ENCODE measurements around the gene WDFY4. TPM values are rescaled to one million over a fixed set of nuclear protein-coding genes. Genes with fewer than 3 reads are reported as not detected.
A peak's percentile ranks its signal among the peaks of the same experiment; 100 is the strongest.

WDFY4 gene
- total RNA-seq, 1 experiment from 2014 or later: 144 TPM

- Histone ChIP-seq H3K36me3 (ENCODE audit: insufficient read depth, low read length) (peaks cover 57% of the 10 kb centered on the region; the same call in 1 of the 2 replicates), H3K4me1 (ENCODE audit: low read length) (no peaks in the 10 kb centered on the region), H4K20me1 (ENCODE audit: insufficient read depth, low read depth, low read length) (no peaks in the 10 kb centered on the region), H3K79me2 (ENCODE audit: low read length) (no peaks in the 10 kb centered on the region), H3K4me3 (ENCODE audit: low read length) (no peak overlapping the region), H3K27ac (ENCODE audit: low read length) (no peak overlapping the region), H3K4me2 (ENCODE audit: low read depth, low read length, poor library complexity, severe bottlenecking) (no peak overlapping the region), H3K9me2 (replicated peaks; ENCODE audit: insufficient read depth, low read length) (no peaks in the 10 kb centered on the region), H3K9ac (ENCODE audit: low read length) (no peak overlapping the region), H3K9me3 (ENCODE audit: low read length) (no peaks in the 10 kb centered on the region), H3K27me3 (ENCODE audit: low read length) (no peaks in the 10 kb centered on the region), H2AFZ (ENCODE audit: low read length) (no peak overlapping the region)
- no peak for DNase-seq
Measured at GRCh38 chr10:48839809-48840679, 155.4 kb downstream of the WDFY4 start.

DNA sequence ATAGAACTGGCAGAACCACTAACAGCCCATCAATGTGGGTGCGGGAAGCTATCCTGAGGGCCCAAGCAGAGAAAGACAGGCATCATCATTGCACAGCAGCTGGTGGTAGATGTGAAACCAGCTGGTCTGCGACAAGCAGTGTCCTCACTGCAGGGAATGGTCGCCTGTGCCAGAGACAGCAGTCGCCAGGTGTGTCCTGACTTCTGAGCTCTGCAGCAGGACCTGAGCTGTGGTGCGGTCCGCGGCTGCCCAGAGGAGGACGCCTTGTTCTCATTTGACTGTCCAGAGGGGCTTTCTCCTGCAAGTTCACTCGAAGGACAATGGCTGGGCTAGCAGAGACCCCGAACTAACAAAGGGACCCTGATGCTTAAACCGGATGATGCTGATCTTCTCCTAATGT is 157.6 kb downstream of the WDFY4 start:
- H3K9me2 ChIP-seq (replicated peaks; ENCODE audit: insufficient read depth, low read length): no peaks in the 10 kb centered on the region
- DNase-seq: no peak
- no peaks in the 10 kb centered on the region for H3K79me2 ChIP-seq (ENCODE audit: low read length)
- H4K20me1 ChIP-seq (ENCODE audit: insufficient read depth, low read depth, low read length): no peaks in the 10 kb centered on the region
- no peak overlapping the region for H3K27ac ChIP-seq (ENCODE audit: low read length)
- H3K36me3 ChIP-seq (ENCODE audit: insufficient read depth, low read length): peaks cover 55% of the 10 kb centered on the region; the same call in 1 of the 2 replicates
- H3K4me3 ChIP-seq (ENCODE audit: low read length): no peak overlapping the region
- no peak overlapping the region for H3K4me2 ChIP-seq (ENCODE audit: low read depth, low read length, poor library complexity, severe bottlenecking)
- no peaks in the 10 kb centered on the region for H3K4me1 ChIP-seq (ENCODE audit: low read length)
- H3K9me3 ChIP-seq (ENCODE audit: low read length): no peaks in the 10 kb centered on the region
- no peak overlapping the region for H2AFZ ChIP-seq (ENCODE audit: low read length)
- no peak overlapping the region for H3K9ac ChIP-seq (ENCODE audit: low read length)
- H3K27me3 ChIP-seq (ENCODE audit: low read length): no peaks in the 10 kb centered on the region

GRCh38 chr10:48843198-48843597 is 158.5 kb downstream of the WDFY4 start:
- H3K36me3 ChIP-seq (ENCODE audit: insufficient read depth, low read length): peaks cover 60% of the 10 kb centered on the region; the same call in 1 of the 2 replicates
- H3K4me1 ChIP-seq (ENCODE audit: low read length): no peaks in the 10 kb centered on the region
- H3K27me3 ChIP-seq (ENCODE audit: low read length): no peaks in the 10 kb centered on the region
- no peak overlapping the region for H3K4me3 ChIP-seq (ENCODE audit: low read length)
- H4K20me1 ChIP-seq (ENCODE audit: insufficient read depth, low read depth, low read length): no peaks in the 10 kb centered on the region
- no peaks in the 10 kb centered on the region for H3K79me2 ChIP-seq (ENCODE audit: low read length)
- no peak overlapping the region for H3K4me2 ChIP-seq (ENCODE audit: low read depth, low read length, poor library complexity, severe bottlenecking)
- no peaks in the 10 kb centered on the region for H3K9me3 ChIP-seq (ENCODE audit: low read length)
- no peak overlapping the region for H2AFZ ChIP-seq (ENCODE audit: low read length)
- no peaks in the 10 kb centered on the region for H3K9me2 ChIP-seq (replicated peaks; ENCODE audit: insufficient read depth, low read length)
- no peak overlapping the region for H3K27ac ChIP-seq (ENCODE audit: low read length)
- DNase-seq: no peak
- H3K9ac ChIP-seq (ENCODE audit: low read length): no peak overlapping the region

DNA sequence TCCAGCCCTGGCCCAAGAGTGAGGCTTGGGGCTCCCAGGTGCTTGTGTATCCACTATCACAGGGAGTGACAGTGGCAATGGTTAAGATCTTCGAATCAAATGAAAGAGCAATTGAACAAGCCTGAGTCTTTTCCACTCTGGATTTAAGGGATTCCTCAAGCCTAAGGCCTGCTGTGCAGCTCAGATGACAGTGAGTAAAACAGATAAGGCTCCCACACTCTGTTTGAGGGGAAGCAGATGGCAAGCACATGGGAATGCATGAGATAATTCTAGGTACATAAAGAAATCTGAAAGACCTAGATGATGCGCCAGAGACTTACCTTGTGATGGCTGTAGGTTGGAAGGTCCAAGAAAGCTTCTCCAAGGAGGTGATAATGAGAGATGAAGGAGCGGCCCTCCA is 159.9 kb downstream of the WDFY4 start:
- H2AFZ ChIP-seq (ENCODE audit: low read length): no peak overlapping the region
- no peak for DNase-seq
- H3K4me3 ChIP-seq (ENCODE audit: low read length): no peak overlapping the region
- H3K9ac ChIP-seq (ENCODE audit: low read length): no peak overlapping the region
- no peaks in the 10 kb centered on the region for H3K27me3 ChIP-seq (ENCODE audit: low read length)
- no peak overlapping the region for H3K4me2 ChIP-seq (ENCODE audit: low read depth, low read length, poor library complexity, severe bottlenecking)
- no peaks in the 10 kb centered on the region for H3K9me3 ChIP-seq (ENCODE audit: low read length)
- no peaks in the 10 kb centered on the region for H3K79me2 ChIP-seq (ENCODE audit: low read length)
- H3K4me1 ChIP-seq (ENCODE audit: low read length): no peaks in the 10 kb centered on the region
- H3K36me3 ChIP-seq (ENCODE audit: insufficient read depth, low read length): peaks cover 51% of the 10 kb centered on the region; the same call in 1 of the 2 replicates
- H3K27ac ChIP-seq (ENCODE audit: low read length): no peak overlapping the region
- no peaks in the 10 kb centered on the region for H3K9me2 ChIP-seq (replicated peaks; ENCODE audit: insufficient read depth, low read length)
- H4K20me1 ChIP-seq (ENCODE audit: insufficient read depth, low read depth, low read length): no peaks in the 10 kb centered on the region

DNA sequence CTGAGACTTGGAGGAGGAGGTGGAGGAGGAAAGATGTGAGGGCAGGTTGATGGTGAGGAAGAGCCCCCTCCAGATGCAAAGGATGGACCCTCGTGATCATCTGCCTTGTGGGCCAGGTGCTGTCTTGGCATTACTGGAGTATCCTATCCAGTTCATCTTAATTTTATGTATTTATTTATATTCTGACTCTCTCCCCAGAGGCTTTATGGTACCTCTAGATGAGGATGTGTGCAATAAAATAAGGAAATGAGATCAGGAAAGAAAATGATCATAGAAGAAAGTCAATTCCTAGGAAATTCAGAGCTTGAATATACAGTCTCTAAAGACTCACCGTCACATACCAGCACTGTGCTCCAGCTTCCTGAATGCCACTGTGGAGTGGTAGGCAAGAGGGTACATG is 160.8 kb downstream of the WDFY4 start:
- H3K9me3 ChIP-seq (ENCODE audit: low read length): no peaks in the 10 kb centered on the region
- H3K4me2 ChIP-seq (ENCODE audit: low read depth, low read length, poor library complexity, severe bottlenecking): no peak overlapping the region
- no peaks in the 10 kb centered on the region for H3K79me2 ChIP-seq (ENCODE audit: low read length)
- no peak overlapping the region for H2AFZ ChIP-seq (ENCODE audit: low read length)
- no peak for DNase-seq
- no peak overlapping the region for H3K9ac ChIP-seq (ENCODE audit: low read length)
- no peaks in the 10 kb centered on the region for H4K20me1 ChIP-seq (ENCODE audit: insufficient read depth, low read depth, low read length)
- H3K27ac ChIP-seq (ENCODE audit: low read length): no peak overlapping the region
- no peaks in the 10 kb centered on the region for H3K9me2 ChIP-seq (replicated peaks; ENCODE audit: insufficient read depth, low read length)
- peaks cover 60% of the 10 kb centered on the region; the same call in 1 of the 2 replicates for H3K36me3 ChIP-seq (ENCODE audit: insufficient read depth, low read length)
- no peak overlapping the region for H3K4me3 ChIP-seq (ENCODE audit: low read length)
- H3K4me1 ChIP-seq (ENCODE audit: low read length): no peaks in the 10 kb centered on the region
- no peaks in the 10 kb centered on the region for H3K27me3 ChIP-seq (ENCODE audit: low read length)

- Histone ChIP-seq H3K9me2 (replicated peaks; ENCODE audit: insufficient read depth, low read length) (no peaks in the 10 kb centered on the region), H3K4me2 (ENCODE audit: low read depth, low read length, poor library complexity, severe bottlenecking) (no peak overlapping the region), H3K36me3 (ENCODE audit: insufficient read depth, low read length) (peaks cover 48% of the 10 kb centered on the region; the same call in 1 of the 2 replicates), H3K9me3 (ENCODE audit: low read length) (no peaks in the 10 kb centered on the region), H4K20me1 (ENCODE audit: insufficient read depth, low read depth, low read length) (no peaks in the 10 kb centered on the region), H2AFZ (ENCODE audit: low read length) (no peak overlapping the region), H3K4me1 (ENCODE audit: low read length) (peaks cover 1% of the 10 kb centered on the region), H3K9ac (ENCODE audit: low read length) (no peak overlapping the region), H3K4me3 (ENCODE audit: low read length) (no peak overlapping the region), H3K27ac (ENCODE audit: low read length) (no peak overlapping the region), H3K79me2 (ENCODE audit: low read length) (no peaks in the 10 kb centered on the region), H3K27me3 (ENCODE audit: low read length) (no peaks in the 10 kb centered on the region)
- DNase-seq: no peak
Measured at GRCh38 chr10:48847691-48848090, 163.0 kb downstream of the WDFY4 start.

DNA sequence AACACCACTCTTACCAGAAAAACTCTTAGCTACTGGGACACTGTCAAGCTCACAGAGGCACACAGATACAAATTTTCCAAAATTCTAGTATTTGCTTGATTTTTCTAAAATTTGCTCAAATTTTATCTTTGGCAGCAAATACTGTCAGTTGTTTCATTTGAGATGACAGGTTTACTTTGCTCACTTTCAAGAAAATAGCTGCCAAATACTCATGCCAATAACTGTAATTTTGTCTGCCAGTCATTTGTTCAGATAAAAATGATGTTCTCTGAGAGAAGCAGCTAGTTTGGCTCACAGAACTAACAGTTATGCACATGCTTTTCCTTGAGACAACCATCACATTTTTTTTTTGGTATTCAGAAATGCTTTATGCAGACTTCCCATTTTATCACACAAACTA is 172.2 kb downstream of the WDFY4 start:
- peaks cover 26% of the 10 kb centered on the region for H3K4me1 ChIP-seq (ENCODE audit: low read length)
- H3K27me3 ChIP-seq (ENCODE audit: low read length): no peaks in the 10 kb centered on the region
- no peak overlapping the region for H3K4me3 ChIP-seq (ENCODE audit: low read length)
- no peaks in the 10 kb centered on the region for H3K9me2 ChIP-seq (replicated peaks; ENCODE audit: insufficient read depth, low read length)
- H3K9me3 ChIP-seq (ENCODE audit: low read length): no peaks in the 10 kb centered on the region
- H3K27ac ChIP-seq (ENCODE audit: low read length): peak overlapping the region; percentile 78; the same call in 1 of the 2 replicates
- no peaks in the 10 kb centered on the region for H4K20me1 ChIP-seq (ENCODE audit: insufficient read depth, low read depth, low read length)
- H3K79me2 ChIP-seq (ENCODE audit: low read length): peaks cover 40% of the 10 kb centered on the region; the same call in 1 of the 2 replicates
- H3K9ac ChIP-seq (ENCODE audit: low read length): no peak overlapping the region
- peaks cover 53% of the 10 kb centered on the region for H3K36me3 ChIP-seq (ENCODE audit: insufficient read depth, low read length)
- DNase-seq: no peak
- H3K4me2 ChIP-seq (ENCODE audit: low read depth, low read length, poor library complexity, severe bottlenecking): no peak overlapping the region
- no peak overlapping the region for H2AFZ ChIP-seq (ENCODE audit: low read length)

DNA sequence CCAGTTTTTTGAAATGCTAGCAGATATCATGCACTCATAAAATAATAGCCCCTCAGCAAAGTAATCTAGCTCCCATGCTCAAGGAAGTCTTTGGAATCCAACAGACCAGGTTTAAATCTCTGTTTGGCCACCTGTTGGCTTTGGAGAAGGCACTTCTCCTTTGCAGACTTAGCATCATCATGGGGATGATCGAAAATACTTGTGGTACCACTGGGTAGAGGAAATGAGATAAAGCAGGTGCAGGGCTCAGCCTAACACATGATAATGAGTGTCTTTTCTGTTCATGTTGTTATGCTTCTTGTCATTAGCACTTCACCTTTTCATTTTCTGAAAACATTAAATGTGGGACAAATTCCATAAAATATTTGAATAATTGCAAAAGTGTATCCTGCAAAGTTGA is 187.6 kb downstream of the WDFY4 start:
- Histone ChIP-seq H3K4me2 (ENCODE audit: low read depth, low read length, poor library complexity, severe bottlenecking) (peak overlapping the region; percentile 27), H3K36me3 (ENCODE audit: insufficient read depth, low read length) (peaks cover 68% of the 10 kb centered on the region), H3K79me2 (ENCODE audit: low read length) (no peaks in the 10 kb centered on the region), H3K9ac (ENCODE audit: low read length) (peak overlapping the region; percentile 39), H4K20me1 (ENCODE audit: insufficient read depth, low read depth, low read length) (no peaks in the 10 kb centered on the region), H3K4me1 (ENCODE audit: low read length) (peaks cover 58% of the 10 kb centered on the region), H3K27me3 (ENCODE audit: low read length) (no peaks in the 10 kb centered on the region), H3K4me3 (ENCODE audit: low read length) (no peak overlapping the region), H3K9me2 (replicated peaks; ENCODE audit: insufficient read depth, low read length) (no peaks in the 10 kb centered on the region), H3K27ac (ENCODE audit: low read length) (peak overlapping the region; percentile 97), H2AFZ (ENCODE audit: low read length) (no peak overlapping the region), H3K9me3 (ENCODE audit: low read length) (no peaks in the 10 kb centered on the region)
- peak; percentile 63 for DNase-seq
